ENCODE measurements around the gene SGTA.

GRCh38 chr19:2754659-2755447 is 28.2 kb downstream of the SGTA start:
- TF ChIP-seq CTCF (IDR thresholded peaks at IDR 0.05) (no peak), POLR2A (IDR thresholded peaks at IDR 0.05) (no peak)
